ENCODE results near the gene DOK5.

- TF ChIP-seq CTCF (IDR thresholded peaks at IDR 0.05; ENCODE audit: low read length) (no peak), EZH2 (optimal IDR thresholded peaks at IDR 0.05; ENCODE audit: low read depth, low read length) (no peak), EZH2phosphoT487 (IDR thresholded peaks at IDR 0.05; ENCODE audit: low read length) (no peak)
Observed at GRCh38 chr20:54650052-54650719, 174.8 kb downstream of the DOK5 start.
